ENCODE data around the gene DEF6. TPM values are rescaled to one million over a fixed set of nuclear protein-coding genes. Genes with fewer than 3 reads are reported as not detected.

Gene DEF6
- total RNA-seq (10 to 100 TPM; 71.2 to 73.0 TPM), polyA plus RNA-seq (183 TPM)

- H3K36me3 ChIP-seq (ENCODE audit: insufficient read depth, low read length) = peaks cover 6% of the 10 kb centered on the region
- Mint-ChIP-seq H3K4me3 (peak within 1 kb of the TSS; percentile 81 to 93 (median 86)), H3K27ac (peak within 1 kb of the TSS; percentile 90 to 100 (median 98)), H3K9me3 (no peaks in the 10 kb centered on the region), H3K36me3 (peaks cover 0 to 59% (median 11%) of the 10 kb centered on the region in 3 donors), H3K4me1 (peaks cover 44 to 55% (median 52%) of the 10 kb centered on the region in 3 donors), H3K27me3 (no peaks in the 10 kb centered on the region)
- POLR2A ChIA-PET = interaction anchor here (1.0 to 1.8 kb wide), 6 partner anchors 12 to 154 kb away, joined by 3 to 7 read pairs (median 4); partner anchors contain the start of genes FANCE and PPARD
- H3K9me3 ChIP-seq (ENCODE audit: low read length) = no peaks in the 10 kb centered on the region
- DNase-seq = peak; percentile 82 to 92 (median 84)
- H3K4me1 ChIP-seq (ENCODE audit: insufficient read depth, low read length) = peaks cover 48% of the 10 kb centered on the region
- CTCF ChIA-PET = interaction anchor here (0.6 to 13.7 kb wide), 19 partner anchors 9 to 439 kb away, joined by 3 to 295 read pairs (median 4); partner anchors contain the start of genes ARMC12, FANCE, PPARD and RPL10A
- peak within 1 kb of the TSS; percentile 93 for H3K4me3 ChIP-seq (ENCODE audit: low read length)
- H3K27ac ChIP-seq (ENCODE audit: low read depth, low read length) = peak within 1 kb of the TSS; percentile 86
- H3K27me3 ChIP-seq (ENCODE audit: insufficient read depth, low read length, poor library complexity, severe bottlenecking) = no peaks in the 10 kb centered on the region
These were observed at the start of gene DEF6 for GRCh38 chr6:35297601-35298481. TSS of gene DEF6 (plus strand) at chr6:35297818. CDS start at chr6:35297857, 39 bp downstream.

- CTCF ChIA-PET = interaction anchor here (0.6 kb wide), 1 partner anchor 1177 kb away, joined by 3 read pairs; no protein-coding TSS in a partner anchor
- Mint-ChIP-seq H3K9me3 (no peaks in the 10 kb centered on the region), H3K27ac (peak overlapping the region in 2 of 8 donors; percentile 7 to 61), H3K36me3 (peaks cover 3 to 26% (median 7%) of the 10 kb centered on the region in 3 donors), H3K4me1 (peaks cover 0 to 12% (median 6%) of the 10 kb centered on the region in 3 donors), H3K27me3 (no peaks in the 10 kb centered on the region), H3K4me3 (no peak overlapping the region)
- DNase-seq = no peak
- H3K36me3 ChIP-seq (ENCODE audit: insufficient read depth, low read length) = no peaks in the 10 kb centered on the region
- no peaks in the 10 kb centered on the region for H3K9me3 ChIP-seq (ENCODE audit: low read length)
- no peaks in the 10 kb centered on the region for H3K27me3 ChIP-seq (ENCODE audit: insufficient read depth, low read length, poor library complexity, severe bottlenecking)
- no peak overlapping the region for H3K27ac ChIP-seq (ENCODE audit: low read depth, low read length)
- POLR2A ChIA-PET = no interaction called here
- peaks cover 8% of the 10 kb centered on the region for H3K4me1 ChIP-seq (ENCODE audit: insufficient read depth, low read length)
- no peak overlapping the region for H3K4me3 ChIP-seq (ENCODE audit: low read length)
These were observed 49.3 kb upstream of the DEF6 start for GRCh38 chr6:35248300-35248699.

GRCh38 chr6:35248965-35249364 is 48.7 kb upstream of the DEF6 start:
- Mint-ChIP-seq H3K9me3 (no peaks in the 10 kb centered on the region), H3K4me1 (peaks cover 0 to 16% (median 7%) of the 10 kb centered on the region in 3 donors), H3K27me3 (no peaks in the 10 kb centered on the region), H3K27ac (peak overlapping the region in 3 of 8 donors; percentile 57 to 91 (median 61)), H3K36me3 (peaks cover 3 to 25% (median 7%) of the 10 kb centered on the region in 3 donors), H3K4me3 (no peak overlapping the region)
- Histone ChIP-seq H3K4me3 (ENCODE audit: low read length) (no peak overlapping the region), H3K9me3 (ENCODE audit: low read length) (no peaks in the 10 kb centered on the region), H3K27me3 (ENCODE audit: insufficient read depth, low read length, poor library complexity, severe bottlenecking) (no peaks in the 10 kb centered on the region), H3K36me3 (ENCODE audit: insufficient read depth, low read length) (no peaks in the 10 kb centered on the region), H3K4me1 (ENCODE audit: insufficient read depth, low read length) (peaks cover 8% of the 10 kb centered on the region), H3K27ac (ENCODE audit: low read depth, low read length) (no peak overlapping the region)
- ChIA-PET CTCF (interaction anchor here (3.1 kb wide), 1 partner anchor 8 kb away, joined by 15 read pairs; no protein-coding TSS in a partner anchor), POLR2A (no interaction called here)
- no peak for DNase-seq

GRCh38 chr6:35251949-35252348 is 45.7 kb upstream of the DEF6 start:
- ChIA-PET CTCF (interaction anchor here (0.6 kb wide), 1 partner anchor 11 kb away, joined by 3 read pairs; no protein-coding TSS in a partner anchor), POLR2A (no interaction called here)
- no peak overlapping the region for H3K27ac Mint-ChIP-seq

GRCh38 chr6:35253249-35253648 is 44.4 kb upstream of the DEF6 start:
- H3K4me1 Mint-ChIP-seq = peaks cover 7 to 16% (median 7%) of the 10 kb centered on the region in 3 donors
- peak overlapping the region in 2 of 8 donors; percentile 21 to 29 for H3K27ac Mint-ChIP-seq
- DNase-seq = no peak
- no peak overlapping the region for H3K4me3 Mint-ChIP-seq
- Histone ChIP-seq H3K4me3 (ENCODE audit: low read length) (no peak overlapping the region), H3K27ac (ENCODE audit: low read depth, low read length) (no peak overlapping the region), H3K36me3 (ENCODE audit: insufficient read depth, low read length) (no peaks in the 10 kb centered on the region), H3K9me3 (ENCODE audit: low read length) (no peaks in the 10 kb centered on the region), H3K27me3 (ENCODE audit: insufficient read depth, low read length, poor library complexity, severe bottlenecking) (no peaks in the 10 kb centered on the region), H3K4me1 (ENCODE audit: insufficient read depth, low read length) (peaks cover 4% of the 10 kb centered on the region)
- no peaks in the 10 kb centered on the region for H3K27me3 Mint-ChIP-seq
- ChIA-PET POLR2A (no interaction called here), CTCF (no interaction called here)
- peaks cover 0 to 3% (median 2%) of the 10 kb centered on the region in 3 donors for H3K36me3 Mint-ChIP-seq
- no peaks in the 10 kb centered on the region for H3K9me3 Mint-ChIP-seq

More at GRCh38 chr6:35251949-35252348, 45.7 kb upstream of the DEF6 start:
- Histone ChIP-seq H3K9me3 (ENCODE audit: low read length) (no peaks in the 10 kb centered on the region), H3K4me1 (ENCODE audit: insufficient read depth, low read length) (peaks cover 8% of the 10 kb centered on the region), H3K27ac (ENCODE audit: low read depth, low read length) (no peak overlapping the region), H3K36me3 (ENCODE audit: insufficient read depth, low read length) (no peaks in the 10 kb centered on the region), H3K27me3 (ENCODE audit: insufficient read depth, low read length, poor library complexity, severe bottlenecking) (no peaks in the 10 kb centered on the region), H3K4me3 (ENCODE audit: low read length) (no peak overlapping the region)
- no peak for DNase-seq
- no peaks in the 10 kb centered on the region for H3K27me3 Mint-ChIP-seq
- no peaks in the 10 kb centered on the region for H3K9me3 Mint-ChIP-seq
- H3K36me3 Mint-ChIP-seq = peaks cover 0 to 3% (median 2%) of the 10 kb centered on the region in 3 donors
- H3K4me1 Mint-ChIP-seq = peaks cover 0 to 16% (median 7%) of the 10 kb centered on the region in 3 donors
- H3K4me3 Mint-ChIP-seq = no peak overlapping the region

GRCh38 chr6:35258336-35258735 is 39.3 kb upstream of the DEF6 start:
- Histone ChIP-seq H3K4me1 (ENCODE audit: insufficient read depth, low read length) (peaks cover 34% of the 10 kb centered on the region), H3K36me3 (ENCODE audit: insufficient read depth, low read length) (no peaks in the 10 kb centered on the region), H3K9me3 (ENCODE audit: low read length) (no peaks in the 10 kb centered on the region), H3K27ac (ENCODE audit: low read depth, low read length) (peak overlapping the region; percentile 94), H3K27me3 (ENCODE audit: insufficient read depth, low read length, poor library complexity, severe bottlenecking) (no peaks in the 10 kb centered on the region), H3K4me3 (ENCODE audit: low read length) (peak overlapping the region; percentile 97)
- no peaks in the 10 kb centered on the region for H3K9me3 Mint-ChIP-seq
- H3K4me3 Mint-ChIP-seq = peak overlapping the region; percentile 89 to 99 (median 96)
- H3K36me3 Mint-ChIP-seq = peaks cover 0 to 13% (median 2%) of the 10 kb centered on the region in 3 donors
- DNase-seq = no peak
- H3K27me3 Mint-ChIP-seq = peaks cover 0 to 3% of the 10 kb centered on the region in 2 donors
- POLR2A ChIA-PET = interaction anchor here (0.5 to 0.7 kb wide), 3 partner anchors 1021 to 1624 kb away, joined by 3 to 5 read pairs (median 5); partner anchors contain the start of gene HMGA1
- H3K4me1 Mint-ChIP-seq = peaks cover 45 to 54% (median 52%) of the 10 kb centered on the region in 3 donors
- CTCF ChIA-PET = interaction anchor here (1.1 to 1.7 kb wide), 4 partner anchors 17 to 40 kb away, joined by 3 to 13 read pairs (median 4); no protein-coding TSS in a partner anchor
- H3K27ac Mint-ChIP-seq = peak overlapping the region; percentile 93 to 99 (median 99)

GRCh38 chr6:35258858-35259193 is 38.8 kb upstream of the DEF6 start:
- peaks cover 43 to 57% (median 55%) of the 10 kb centered on the region in 3 donors for H3K4me1 Mint-ChIP-seq
- H3K4me3 ChIP-seq (ENCODE audit: low read length) = peak overlapping the region; percentile 97
- ChIA-PET POLR2A (interaction anchor here (0.5 to 1.2 kb wide), 5 partner anchors 44 to 1623 kb away, joined by 3 to 5 read pairs (median 4); partner anchors contain the start of genes HMGA1 and TAF11), CTCF (interaction anchor here (0.8 to 1.7 kb wide), 8 partner anchors 17 to 366 kb away, joined by 3 to 13 read pairs (median 3); no protein-coding TSS in a partner anchor)
- peak overlapping the region; percentile 89 to 99 (median 96) for H3K4me3 Mint-ChIP-seq
- H3K27ac ChIP-seq (ENCODE audit: low read depth, low read length) = peak overlapping the region; percentile 94
- H3K36me3 ChIP-seq (ENCODE audit: insufficient read depth, low read length) = no peaks in the 10 kb centered on the region
- H3K27ac Mint-ChIP-seq = peak overlapping the region; percentile 93 to 99 (median 99)
- H3K9me3 ChIP-seq (ENCODE audit: low read length) = no peaks in the 10 kb centered on the region
- peak in 1 of 5 donors; percentile 69 for DNase-seq
- peaks cover 0 to 12% (median 2%) of the 10 kb centered on the region in 3 donors for H3K36me3 Mint-ChIP-seq
- no peaks in the 10 kb centered on the region for H3K27me3 ChIP-seq (ENCODE audit: insufficient read depth, low read length, poor library complexity, severe bottlenecking)
- peaks cover 0 to 3% of the 10 kb centered on the region in 2 donors for H3K27me3 Mint-ChIP-seq
- no peaks in the 10 kb centered on the region for H3K9me3 Mint-ChIP-seq
- H3K4me1 ChIP-seq (ENCODE audit: insufficient read depth, low read length) = peaks cover 39% of the 10 kb centered on the region
